Effector CD4-positive, alpha-beta T cell (primary cell): ENCODE measurements around the gene DRAXIN.

Source experiments
- DNase-seq: peaks from one replicate; pipeline ENCODE4 v3.0.0-alpha.2; 2020

Gene DRAXIN

GRCh38 chr1:11712285-11712684, 20.8 kb downstream of the DRAXIN start:
- no peak for DNase-seq

GRCh38 chr1:11713095-11713494, 21.6 kb downstream of the DRAXIN start:
- DNase-seq = no peak

- DNase-seq = no peak
Observed at GRCh38 chr1:11714831-11715575, 23.5 kb downstream of the DRAXIN start.

GRCh38 chr1:11719313-11720032, 28.0 kb downstream of the DRAXIN start:
- DNase-seq = peak; percentile 82

- no peak for DNase-seq
Observed at GRCh38 chr1:11720033-11720376, 28.5 kb downstream of the DRAXIN start.

- no peak for DNase-seq
Observed at GRCh38 chr1:11720525-11720924, 29.0 kb downstream of the DRAXIN start.

GRCh38 chr1:11721311-11721710, 29.8 kb downstream of the DRAXIN start:
- no peak for DNase-seq

- DNase-seq = no peak
Observed at GRCh38 chr1:11722538-11722937, 31.0 kb downstream of the DRAXIN start.

GRCh38 chr1:11725616-11726015, 34.1 kb downstream of the DRAXIN start:
- no peak for DNase-seq

GRCh38 chr1:11727119-11727518, 35.6 kb downstream of the DRAXIN start:
- DNase-seq = no peak

- no peak for DNase-seq
Observed at GRCh38 chr1:11728126-11728806, 36.8 kb downstream of the DRAXIN start.

- no peak for DNase-seq
Observed at GRCh38 chr1:11729155-11729497, 37.6 kb downstream of the DRAXIN start.

- DNase-seq = no peak
Observed at GRCh38 chr1:11729498-11730428, 38.3 kb downstream of the DRAXIN start.

- DNase-seq = no peak
Observed at GRCh38 chr1:11730429-11730891, 39.0 kb downstream of the DRAXIN start.

GRCh38 chr1:11731691-11732283, 40.3 kb downstream of the DRAXIN start:
- DNase-seq = no peak

- no peak for DNase-seq
Observed at GRCh38 chr1:11733306-11733705, 41.8 kb downstream of the DRAXIN start.

- no peak for DNase-seq
Observed at GRCh38 chr1:11735531-11735853, 44.0 kb downstream of the DRAXIN start.

GRCh38 chr1:11735854-11736745, 44.6 kb downstream of the DRAXIN start, which contains the start of gene AGTRAP:
Gene AGTRAP (plus strand): TSS chr1:11736136. CDS start chr1:11736209, 73 bp downstream.
- peak; percentile 86 for DNase-seq

- DNase-seq = peak; percentile 23
Observed at GRCh38 chr1:11736746-11737639, 45.5 kb downstream of the DRAXIN start.

GRCh38 chr1:11738096-11738495, 46.6 kb downstream of the DRAXIN start:
- DNase-seq = no peak
